GM21723 (cell line): ENCODE results near the gene MTO1.
"Not testable (repeated sequence)": the region's sequence is repeated elsewhere in the genome, so short reads cannot be mapped to it uniquely, and the experiment has no call there.

Experiments
- ATAC-seq: cut with Tn5 transposase; IDR thresholded peaks from one replicate; pipeline ENCODE4 v1.9.1; 2021; ENCODE audit warnings: mild to moderate bottlenecking, moderate library complexity; ENCODE audit not compliant: unreplicated experiment

MTO1 gene

DNA sequence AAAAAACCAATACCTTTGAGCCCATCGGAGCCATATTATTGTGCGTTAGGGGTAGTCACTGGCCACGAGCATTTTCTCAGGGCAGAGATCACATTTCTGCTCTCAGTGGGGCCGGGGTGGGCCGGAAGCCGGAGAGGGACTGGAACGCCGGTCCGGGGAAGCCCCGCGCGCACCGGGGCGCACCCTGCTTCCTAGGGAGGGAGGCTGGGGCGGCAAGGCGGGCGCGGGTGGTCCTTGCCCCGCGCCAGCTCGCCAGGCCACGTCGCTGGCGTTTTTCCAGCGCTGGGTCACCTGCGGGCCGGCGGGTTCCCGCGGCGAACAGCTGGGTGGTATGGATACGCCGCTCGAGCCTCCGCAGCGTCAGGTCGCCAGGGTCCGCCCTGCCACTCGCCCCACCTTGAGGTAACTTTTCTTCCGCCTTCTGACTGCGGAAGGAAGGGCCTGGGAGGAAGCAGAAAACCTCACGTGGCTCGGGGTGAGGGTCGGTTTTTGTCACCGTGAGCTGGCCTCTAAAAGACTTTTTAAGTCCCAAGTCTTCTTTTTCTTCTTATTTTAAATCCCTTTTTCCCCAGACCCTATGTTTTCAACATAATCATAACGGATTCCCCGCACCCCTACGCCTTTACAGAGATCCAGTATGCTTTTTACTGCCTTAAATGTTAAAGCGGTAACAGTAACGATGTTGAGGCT lies 62.0 kb downstream of the MTO1 start:
- peak; percentile 50 for ATAC-seq

DNA sequence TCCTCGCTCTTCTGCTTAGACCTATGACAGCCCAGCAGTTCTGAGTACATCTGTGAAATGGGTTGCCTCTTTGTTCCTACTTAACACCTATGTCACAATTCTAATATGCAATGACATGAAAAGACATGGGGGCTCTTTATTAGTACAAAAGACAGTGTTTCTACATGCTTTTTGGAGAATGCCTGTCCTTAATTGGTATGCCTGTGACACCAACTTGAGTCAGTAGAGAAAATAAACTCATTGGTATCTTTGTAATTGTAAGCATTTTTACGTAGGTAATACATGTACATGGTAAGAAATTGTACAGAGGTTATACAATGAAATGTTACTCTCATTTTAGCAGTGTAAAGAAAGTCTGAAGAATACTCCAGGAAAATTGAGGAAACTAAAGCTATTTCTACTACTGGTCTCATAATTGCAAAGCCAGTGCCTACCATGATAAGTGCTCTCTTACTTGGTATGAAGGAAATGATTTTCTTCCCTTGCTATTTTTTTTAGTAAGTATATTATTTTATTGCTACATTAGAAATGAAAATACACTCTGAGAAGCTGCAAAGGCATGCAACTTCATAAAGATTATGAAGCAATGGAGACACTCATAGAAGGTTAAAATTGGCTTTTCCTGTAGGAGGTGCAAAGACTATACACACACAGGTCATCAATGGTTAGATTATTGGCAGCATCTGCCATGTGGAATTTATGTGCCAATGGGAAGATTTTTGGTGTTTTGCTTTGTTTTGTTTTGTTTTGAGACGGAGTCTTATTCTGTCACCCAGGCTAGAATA lies 64.2 kb downstream of the MTO1 start:
- ATAC-seq, result no peak

DNA sequence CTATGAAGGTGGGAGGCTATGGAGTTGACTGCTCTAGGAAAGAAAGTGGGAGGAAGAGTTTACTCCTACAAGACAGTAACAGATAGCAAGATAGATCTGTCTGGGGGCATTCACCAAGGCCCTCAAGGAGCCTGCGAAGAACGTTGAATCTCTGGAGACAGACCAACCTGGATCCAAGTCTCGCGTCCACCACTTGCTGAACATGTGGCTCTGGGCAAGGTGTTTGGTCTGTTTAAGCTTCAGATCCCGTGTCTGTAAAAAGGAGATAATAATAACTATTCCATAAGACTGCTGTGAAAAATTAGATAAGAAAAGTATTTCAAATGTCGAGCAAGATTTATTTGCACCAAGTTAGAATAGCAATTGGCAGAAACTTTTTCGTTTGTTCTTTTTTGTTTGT lies 67.4 kb downstream of the MTO1 start:
- no peak for ATAC-seq

DNA sequence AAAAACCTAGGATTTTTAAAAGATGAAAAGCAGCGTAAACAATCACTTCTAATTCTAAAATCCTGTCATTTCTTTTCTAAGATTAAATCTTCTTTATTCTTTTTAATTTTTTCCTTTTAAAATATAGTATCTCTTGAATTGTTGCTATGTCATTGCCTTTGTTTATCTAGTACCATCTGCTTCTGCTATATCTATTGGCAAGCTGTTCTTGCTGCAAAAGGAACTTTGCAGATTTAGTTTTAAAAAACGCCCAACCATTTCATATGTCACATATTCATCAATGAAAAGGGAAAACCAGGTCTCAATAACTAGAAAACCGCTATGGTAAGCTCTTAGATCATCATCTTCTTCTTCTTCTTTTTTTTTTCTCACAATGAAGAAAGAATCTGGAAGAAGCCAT lies 70.8 kb downstream of the MTO1 start:
- no peak for ATAC-seq

DNA sequence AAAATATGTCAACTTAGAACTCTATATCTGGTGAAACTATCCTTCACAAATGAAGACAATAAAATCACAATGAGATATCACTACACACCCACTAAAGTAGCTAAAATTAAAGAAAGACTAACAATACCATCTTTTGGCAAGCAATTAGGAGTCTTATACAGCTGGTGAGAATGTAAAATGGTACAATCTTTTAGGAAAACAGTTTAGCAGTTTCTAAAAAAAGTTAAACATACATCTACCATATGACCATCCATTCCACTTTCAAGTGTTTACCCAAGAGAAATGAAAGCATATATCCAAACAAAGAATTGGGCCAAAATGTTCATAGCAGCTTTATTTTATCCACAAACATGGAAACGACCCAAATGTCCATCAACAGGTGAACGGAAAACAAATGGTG lies 73.1 kb downstream of the MTO1 start:
- no peak for ATAC-seq

DNA sequence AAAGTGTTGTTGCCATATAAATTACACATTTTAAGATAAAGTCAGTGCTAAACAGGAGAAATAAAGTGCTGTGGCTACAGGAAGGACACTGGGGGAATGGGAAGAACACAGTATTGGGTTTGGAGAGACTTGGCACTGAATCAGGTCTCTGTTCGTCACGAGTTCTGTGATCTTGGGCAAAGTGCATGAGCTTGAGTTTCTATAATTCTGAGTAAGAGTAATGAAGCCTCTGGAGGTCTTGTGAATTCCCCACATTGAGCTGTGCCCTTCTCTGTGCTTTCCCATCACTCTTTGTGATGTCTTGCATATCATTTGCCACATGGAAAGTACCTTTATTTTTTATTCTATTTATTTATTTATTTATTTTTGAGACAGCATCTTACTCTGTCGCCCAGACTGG lies 76.1 kb downstream of the MTO1 start:
- no peak for ATAC-seq

DNA sequence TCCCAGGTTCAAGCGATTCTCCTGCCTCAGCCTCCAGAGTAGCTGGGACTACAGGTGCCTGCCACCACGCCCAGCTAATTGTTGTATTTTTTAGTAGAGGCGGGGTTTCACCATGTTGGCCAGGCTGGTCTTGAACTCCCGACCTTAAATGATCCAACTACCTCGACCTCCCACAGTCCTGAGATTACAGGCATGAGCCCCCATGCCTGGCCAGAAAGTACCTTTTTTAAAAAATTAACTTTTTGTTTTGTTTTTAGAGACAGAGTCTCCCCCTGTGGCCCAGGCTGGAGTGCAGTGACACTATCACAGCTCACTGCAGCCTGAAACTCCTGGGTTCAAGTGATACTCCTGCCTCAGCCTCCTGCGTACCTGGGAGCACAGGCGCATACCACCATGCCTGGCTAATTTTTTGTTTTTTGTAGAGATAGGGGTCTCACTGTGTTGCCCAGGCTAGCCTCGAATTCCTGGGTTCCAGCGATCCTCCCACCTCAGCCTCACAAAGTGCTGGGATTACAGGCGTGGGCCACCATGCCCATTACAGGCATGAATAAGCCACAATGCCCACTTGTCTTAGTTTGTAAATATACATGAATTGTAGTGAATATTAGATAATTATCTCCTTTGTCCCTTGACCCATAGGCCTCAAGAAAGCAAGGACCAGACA lies 76.7 kb downstream of the MTO1 start:
- no peak for ATAC-seq

DNA sequence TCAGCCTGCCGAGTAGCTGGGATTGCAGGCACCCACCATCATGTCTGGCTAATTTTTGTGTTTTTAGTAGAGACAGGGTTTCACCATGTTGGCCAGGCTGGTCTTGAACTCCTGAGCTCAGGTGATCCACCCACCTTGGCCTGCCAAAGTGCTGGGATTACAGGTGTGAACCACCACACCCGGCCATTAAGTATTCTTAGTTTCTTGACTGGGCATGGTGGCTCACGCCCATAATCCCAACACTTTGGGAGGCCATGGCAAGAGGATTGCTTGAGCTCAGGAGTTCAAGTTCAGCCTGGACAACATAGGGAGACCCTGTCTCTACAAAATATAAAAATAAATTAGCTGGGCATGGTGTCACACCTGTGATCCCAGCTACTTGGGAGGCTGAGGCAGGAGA lies 80.9 kb downstream of the MTO1 start:
- ATAC-seq, result not testable (repeated sequence)

DNA sequence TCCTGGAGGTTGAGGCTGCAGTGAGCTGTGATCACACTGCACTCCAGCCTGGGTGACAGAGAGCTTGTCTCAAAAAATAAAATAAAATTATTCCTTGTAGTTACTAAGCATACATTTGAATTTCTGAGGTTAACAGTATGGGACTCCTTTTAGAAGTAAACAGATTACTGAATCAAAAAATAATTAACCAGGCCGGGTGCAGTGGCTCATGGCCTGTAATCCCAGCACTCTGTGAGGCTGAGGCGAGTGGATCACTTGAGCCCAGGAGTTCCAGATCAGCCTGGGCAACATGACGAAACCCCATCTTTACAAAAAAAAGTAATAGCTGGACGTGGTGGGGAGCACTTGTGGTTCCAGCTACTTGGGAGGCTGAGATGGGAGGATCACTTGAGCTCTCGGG lies 81.4 kb downstream of the MTO1 start:
- no peak for ATAC-seq

DNA sequence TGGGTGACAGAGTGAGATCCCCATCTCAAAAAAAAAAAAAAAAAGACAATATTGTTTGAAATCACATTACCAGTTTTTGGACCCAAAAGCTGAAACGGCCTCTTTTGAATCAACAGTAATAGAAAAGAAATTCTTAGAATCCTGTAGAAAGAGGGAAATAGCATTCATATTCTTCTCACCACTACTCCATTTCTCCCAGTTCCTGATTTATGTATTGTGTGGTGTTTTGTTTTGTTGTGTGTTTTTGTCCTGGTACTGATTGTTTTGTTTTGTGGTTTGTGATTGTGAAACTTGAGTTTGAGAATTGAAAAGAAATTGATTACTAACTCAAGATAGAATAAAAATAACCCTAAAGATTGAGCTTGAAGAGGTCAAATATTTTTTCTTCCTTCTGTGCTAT lies 85.5 kb downstream of the MTO1 start:
- no peak for ATAC-seq

DNA sequence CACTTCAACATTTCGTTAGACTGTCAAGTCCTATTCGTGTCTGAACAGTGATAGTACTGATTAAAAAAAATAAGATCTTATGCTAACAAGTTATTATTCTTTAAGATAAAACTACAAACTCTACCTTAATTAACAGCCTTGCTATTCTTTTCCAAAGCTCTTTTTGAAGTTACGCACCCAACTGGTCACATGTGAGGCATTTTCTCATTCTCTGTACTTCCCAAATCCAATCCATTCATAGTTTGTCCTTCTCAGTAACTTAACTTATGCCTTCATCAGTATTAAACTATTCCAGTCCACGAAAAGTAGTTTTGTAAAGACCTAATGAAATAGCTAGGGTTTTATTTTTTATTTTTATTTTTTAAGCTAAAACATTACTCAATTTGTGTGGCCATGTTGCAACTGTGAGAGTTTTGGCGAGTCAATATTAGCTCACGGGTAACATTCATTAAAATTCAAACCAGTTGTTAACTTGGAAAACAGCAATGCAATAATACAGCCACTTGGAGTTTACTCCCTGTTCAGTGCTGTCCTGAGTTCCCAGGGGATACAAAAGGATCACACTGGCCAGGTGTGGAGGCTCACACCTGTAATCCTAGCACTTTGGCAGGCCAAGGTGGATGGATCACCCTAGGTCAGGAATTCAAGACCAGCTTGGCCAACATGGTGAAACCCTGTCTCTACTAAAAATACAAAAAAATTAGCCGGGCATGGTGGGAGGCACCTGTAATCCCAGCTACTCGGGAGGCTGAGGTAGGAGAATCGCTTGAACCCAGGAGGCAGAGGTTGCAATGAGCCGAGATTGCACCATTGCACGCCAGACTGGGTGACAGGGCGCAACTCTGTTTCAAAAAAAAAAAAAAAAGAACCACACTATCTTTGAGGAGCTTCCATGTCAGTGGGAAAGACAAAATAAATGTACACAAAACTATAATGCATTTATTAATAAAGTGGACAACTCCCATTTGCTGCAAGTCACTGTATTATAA lies 87.2 kb downstream of the MTO1 start:
- ATAC-seq, result no peak

DNA sequence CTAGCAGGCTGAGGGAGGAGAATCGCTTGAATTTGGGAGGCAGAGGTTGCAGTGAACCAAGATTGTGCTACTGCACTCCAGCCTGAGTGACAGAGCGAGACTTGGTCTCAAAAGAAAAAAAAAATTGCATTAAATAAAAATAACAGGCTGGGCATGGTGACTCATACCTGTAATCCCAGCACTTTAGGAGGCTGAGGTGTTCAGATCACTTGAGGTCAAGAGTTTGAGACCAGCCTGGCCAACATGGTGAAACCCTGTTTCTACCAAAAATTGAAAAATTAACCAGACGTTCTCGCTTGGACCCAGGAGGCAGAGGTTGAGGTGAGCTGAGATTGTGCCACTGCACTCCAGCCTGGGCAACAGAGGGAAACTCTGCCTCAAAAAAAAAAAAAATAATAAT lies 89.6 kb downstream of the MTO1 start:
- ATAC-seq, result not testable (repeated sequence)

DNA sequence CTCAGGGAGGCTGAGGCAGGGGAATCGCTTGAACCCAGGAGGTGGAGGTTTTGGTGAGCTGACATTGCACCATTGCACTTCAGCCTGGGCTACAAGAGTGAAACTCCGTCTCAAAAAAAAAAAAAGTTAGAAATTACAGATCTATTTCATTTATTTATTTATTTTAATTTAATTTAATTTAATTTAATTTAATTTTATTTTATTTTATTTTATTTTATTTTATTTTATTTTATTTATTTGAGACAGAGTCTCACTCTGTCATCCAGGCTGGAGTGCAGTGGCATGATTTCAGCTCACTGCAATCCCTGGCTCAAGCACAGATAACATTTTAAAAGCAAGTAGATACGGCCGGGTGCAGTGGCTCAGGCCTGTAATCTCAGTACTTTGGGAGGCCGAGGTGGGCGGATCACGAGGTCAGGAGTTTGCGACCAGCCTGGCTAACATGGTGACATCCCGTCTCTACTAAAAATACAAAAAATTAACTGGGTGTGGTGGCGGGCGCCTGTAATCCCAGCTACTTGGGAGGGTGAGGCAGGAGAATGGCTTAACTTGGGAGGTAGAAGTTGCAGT lies 93.9 kb downstream of the MTO1 start:
- not testable (repeated sequence) for ATAC-seq

DNA sequence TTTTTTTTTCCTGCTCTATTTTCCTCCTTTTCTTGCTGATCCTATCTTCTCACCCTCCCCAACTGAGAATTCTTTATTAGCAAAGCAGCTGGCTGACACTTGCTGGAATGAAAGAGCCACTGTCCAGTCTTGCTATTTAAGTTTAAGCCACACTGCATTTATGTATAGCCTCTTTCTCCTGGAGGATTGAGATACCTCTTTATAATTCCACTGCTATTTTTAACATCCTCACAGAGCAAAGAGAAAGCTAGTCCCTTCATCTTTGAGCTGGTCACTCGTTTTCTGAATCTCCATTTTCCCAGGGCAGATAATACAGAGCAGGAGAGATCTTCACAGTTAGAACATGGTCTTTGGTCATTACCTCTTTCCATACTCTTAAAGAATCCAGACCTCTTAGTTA lies 95.3 kb downstream of the MTO1 start:
- ATAC-seq, result no peak
